Vagina (tissue), 2 donors: ENCODE data around the gene JPH4.

ENCODE experiments used
- CTCF ChIP-seq, 3 experiments: fragments of 450-650 bp in 2 of 3; fragments of 200-600 bp in 1 of 3; sonication (generic) in 1 of 3; IDR thresholded peaks; one replicate each; pipeline ENCODE4 v1.5.1; 2017 to 2019; ENCODE audit warnings: antibody characterized with exemption in 3 of 3, mild to moderate bottlenecking in 2 of 3, moderate library complexity in 2 of 3
- POLR2A ChIP-seq, 2 donors: fragments of 450-650 bp; IDR thresholded peaks; one replicate each; pipeline ENCODE4 v1.6.1; 2017; ENCODE audit warnings: antibody characterized with exemption in 2 of 2, mild to moderate bottlenecking in 2 of 2, moderate library complexity in 2 of 2
- POLR2AphosphoS5 ChIP-seq, 2 donors: sonication (generic); formaldehyde crosslinking; IDR thresholded peaks; one replicate each; pipeline ENCODE4 v1.9.0; 2017; ENCODE audit warnings: antibody characterized with exemption in 2 of 2, mild to moderate bottlenecking in 2 of 2, low read depth in 1 of 2; ENCODE audit not compliant: insufficient read depth in 1 of 2

GRCh38 chr14:23530375-23531055, 48.1 kb downstream of the JPH4 start:
- TF ChIP-seq POLR2AphosphoS5 (IDR thresholded peaks at IDR 0.05; ENCODE audit: insufficient read depth in 1 of 2, low read depth in 1 of 2): no peak
- no peak for TF ChIP-seq POLR2A (IDR thresholded peaks at IDR 0.05)
- TF ChIP-seq CTCF (IDR thresholded peaks at IDR 0.05): no peak
